OCI-LY1 (cell line): ENCODE data around the gene KRTAP9-9.
"Not testable (repeated sequence)": the region's sequence is repeated elsewhere in the genome, so short reads cannot be mapped to it uniquely, and the experiment has no call there.

Experiments
- H2AFZ ChIP-seq: fragments of 200-600 bp; sonication (generic), shearing (Covaris generic); 2 replicates; pipeline ENCODE4 v1.6.0; 2014; ENCODE audit warnings: antibody characterized with exemption, mild to moderate bottlenecking, low read length
- H3F3A ChIP-seq: fragments of 200-600 bp; sonication (generic), shearing (Covaris generic); 2 replicates; pipeline ENCODE4 v1.6.0; 2014; ENCODE audit warnings: mild to moderate bottlenecking, antibody characterized with exemption, low read length, moderate library complexity; ENCODE audit not compliant: insufficient read depth
- H3K27ac ChIP-seq: fragments of 200-600 bp; sonication (generic); 2 replicates; pipeline ENCODE4 v1.5.1; 2014; ENCODE audit warnings: low read length, mixed run types, mild to moderate bottlenecking, low read depth; ENCODE audit not compliant: poor library complexity, severe bottlenecking
- H3K27me3 ChIP-seq: fragments of 200-600 bp; sonication (generic); 2 replicates; pipeline ENCODE4 v1.6.0; 2014; ENCODE audit warnings: antibody characterized with exemption, mild to moderate bottlenecking, low read length, moderate library complexity; ENCODE audit not compliant: insufficient read depth
- H3K36me3 ChIP-seq: fragments of 200-600 bp; sonication (generic); 2 replicates; pipeline ENCODE4 v1.6.1; 2014; ENCODE audit warnings: mild to moderate bottlenecking, antibody characterized with exemption, low read length, moderate library complexity, mixed read lengths; ENCODE audit not compliant: insufficient read depth
- H3K4me1 ChIP-seq: fragments of 200-600 bp; sonication (generic); 2 replicates; pipeline ENCODE4 v1.5.1; 2014; ENCODE audit warnings: mild to moderate bottlenecking, low read length, moderate library complexity; ENCODE audit not compliant: insufficient read depth, severe bottlenecking
- H3K4me2 ChIP-seq: fragments of 200-600 bp; sonication (generic), shearing (Covaris generic); 2 replicates; pipeline ENCODE4 v1.6.1; 2014; ENCODE audit warnings: low read length
- H3K4me3 ChIP-seq: fragments of 200-600 bp; sonication (generic); 2 replicates; pipeline ENCODE4 v1.5.1; 2014; ENCODE audit warnings: low read length, low read depth, mild to moderate bottlenecking, mixed read lengths; ENCODE audit not compliant: poor library complexity, severe bottlenecking
- H3K79me2 ChIP-seq: fragments of 200-600 bp; shearing (Covaris generic); 2 replicates; pipeline ENCODE4 v1.6.1; 2016; ENCODE audit warnings: mixed run types, low read length, mixed read lengths; ENCODE audit not compliant: insufficient read depth
- H3K9ac ChIP-seq: fragments of 200-600 bp; sonication (generic), shearing (Covaris generic); 2 replicates; pipeline ENCODE4 v1.6.1; 2014; ENCODE audit warnings: mild to moderate bottlenecking, low read length, mixed read lengths
- H3K9me2 ChIP-seq: fragments of 200-600 bp; sonication (generic), shearing (Covaris generic); 2 replicates; pipeline ENCODE4 v1.6.1; 2014; ENCODE audit warnings: low read depth, mild to moderate bottlenecking, low read length, mixed read lengths
- H3K9me3 ChIP-seq: fragments of 200-600 bp; shearing (Covaris generic); 2 replicates; pipeline ENCODE4 v1.6.1; 2014; ENCODE audit warnings: low read length, mixed read lengths
- H4K20me1 ChIP-seq: fragments of 200-600 bp; sonication (generic), shearing (Covaris generic); 2 replicates; pipeline ENCODE4 v1.6.0; 2016; ENCODE audit warnings: mild to moderate bottlenecking, low read length; ENCODE audit not compliant: insufficient read depth
- EZH2 ChIP-seq: fragments of 200-600 bp; sonication (generic), shearing (Covaris generic); IDR thresholded peaks from 2 replicates; pipeline ENCODE4 v1.8.0; 2017; ENCODE audit warnings: borderline replicate concordance, mixed run types, mild to moderate bottlenecking, antibody characterized with exemption, low read length, moderate library complexity, mixed read lengths
- TF ChIP-seq, protein P1 (sequence below): fragments of 200-600 bp; sonication (generic), shearing (Covaris generic); IDR thresholded peaks from 2 replicates; pipeline ENCODE4 v1.5.1; 2017; ENCODE audit warnings: mild to moderate bottlenecking, antibody characterized with exemption, low read length, moderate library complexity, mixed read lengths

Gene KRTAP9-9

DNA sequence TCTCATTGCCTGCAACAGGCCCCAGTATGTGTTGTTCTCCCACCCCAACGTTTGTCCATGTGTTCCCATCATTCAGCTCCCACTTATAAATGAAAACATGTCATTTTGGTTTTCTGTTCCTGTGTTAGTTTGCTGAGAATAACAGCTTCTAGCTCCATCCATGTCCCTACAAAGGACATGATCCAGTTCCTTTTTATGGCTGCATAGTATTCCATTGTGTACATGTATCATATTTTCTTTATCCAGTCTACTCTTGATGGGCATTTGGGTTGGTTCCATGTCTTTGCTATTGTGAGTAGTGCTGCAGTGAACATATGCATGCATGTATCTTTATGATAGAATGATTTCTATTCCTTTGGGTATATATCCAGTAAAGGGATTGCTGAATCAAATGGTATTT is 39.5 kb upstream of the KRTAP9-9 start:
- Histone ChIP-seq H3F3A (no peaks in the 10 kb centered on the region), H3K36me3 (no peaks in the 10 kb centered on the region), H3K4me1 (no peaks in the 10 kb centered on the region), H3K9ac (no peak overlapping the region), H3K4me3 (no peak overlapping the region), H2AFZ (no peak overlapping the region), H3K4me2 (no peak overlapping the region), H3K27ac (no peak overlapping the region), H3K27me3 (no peaks in the 10 kb centered on the region), H3K79me2 (no peaks in the 10 kb centered on the region), H4K20me1 (no peaks in the 10 kb centered on the region), H3K9me3 (no peaks in the 10 kb centered on the region), H3K9me2 (no peaks in the 10 kb centered on the region)
- no peak for TF ChIP-seq EZH2
- TF ChIP-seq, protein P1, sequence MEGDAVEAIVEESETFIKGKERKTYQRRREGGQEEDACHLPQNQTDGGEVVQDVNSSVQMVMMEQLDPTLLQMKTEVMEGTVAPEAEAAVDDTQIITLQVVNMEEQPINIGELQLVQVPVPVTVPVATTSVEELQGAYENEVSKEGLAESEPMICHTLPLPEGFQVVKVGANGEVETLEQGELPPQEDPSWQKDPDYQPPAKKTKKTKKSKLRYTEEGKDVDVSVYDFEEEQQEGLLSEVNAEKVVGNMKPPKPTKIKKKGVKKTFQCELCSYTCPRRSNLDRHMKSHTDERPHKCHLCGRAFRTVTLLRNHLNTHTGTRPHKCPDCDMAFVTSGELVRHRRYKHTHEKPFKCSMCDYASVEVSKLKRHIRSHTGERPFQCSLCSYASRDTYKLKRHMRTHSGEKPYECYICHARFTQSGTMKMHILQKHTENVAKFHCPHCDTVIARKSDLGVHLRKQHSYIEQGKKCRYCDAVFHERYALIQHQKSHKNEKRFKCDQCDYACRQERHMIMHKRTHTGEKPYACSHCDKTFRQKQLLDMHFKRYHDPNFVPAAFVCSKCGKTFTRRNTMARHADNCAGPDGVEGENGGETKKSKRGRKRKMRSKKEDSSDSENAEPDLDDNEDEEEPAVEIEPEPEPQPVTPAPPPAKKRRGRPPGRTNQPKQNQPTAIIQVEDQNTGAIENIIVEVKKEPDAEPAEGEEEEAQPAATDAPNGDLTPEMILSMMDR, result no peak

DNA sequence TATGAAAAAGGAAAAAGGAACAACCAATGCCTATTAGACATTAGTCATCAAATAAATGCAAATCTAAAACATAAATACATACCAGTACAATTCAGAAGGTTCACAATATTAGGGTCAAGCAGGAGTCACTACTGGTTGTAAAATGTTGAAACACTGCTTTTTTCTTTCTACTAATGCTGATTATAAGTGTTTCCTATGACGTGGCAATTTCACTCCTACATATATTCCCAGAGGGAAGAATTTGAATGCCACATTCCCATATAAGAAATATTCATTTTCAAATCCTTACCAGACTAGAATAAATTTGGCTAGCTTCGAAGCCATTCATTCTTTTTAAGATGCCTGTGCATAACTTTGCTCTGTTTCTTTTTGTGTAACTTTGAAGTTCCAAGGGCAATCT is 31.4 kb upstream of the KRTAP9-9 start:
- Histone ChIP-seq H3F3A (no peaks in the 10 kb centered on the region), H3K9me2 (no peaks in the 10 kb centered on the region), H3K9me3 (no peaks in the 10 kb centered on the region), H3K27ac (no peak overlapping the region), H4K20me1 (no peaks in the 10 kb centered on the region), H3K4me3 (no peak overlapping the region), H3K9ac (no peak overlapping the region), H3K4me2 (no peak overlapping the region), H3K27me3 (no peaks in the 10 kb centered on the region), H3K4me1 (no peaks in the 10 kb centered on the region), H3K79me2 (no peaks in the 10 kb centered on the region), H3K36me3 (no peaks in the 10 kb centered on the region), H2AFZ (no peak overlapping the region)
- no peak for TF ChIP-seq EZH2
- TF ChIP-seq, protein P1, result no peak

DNA sequence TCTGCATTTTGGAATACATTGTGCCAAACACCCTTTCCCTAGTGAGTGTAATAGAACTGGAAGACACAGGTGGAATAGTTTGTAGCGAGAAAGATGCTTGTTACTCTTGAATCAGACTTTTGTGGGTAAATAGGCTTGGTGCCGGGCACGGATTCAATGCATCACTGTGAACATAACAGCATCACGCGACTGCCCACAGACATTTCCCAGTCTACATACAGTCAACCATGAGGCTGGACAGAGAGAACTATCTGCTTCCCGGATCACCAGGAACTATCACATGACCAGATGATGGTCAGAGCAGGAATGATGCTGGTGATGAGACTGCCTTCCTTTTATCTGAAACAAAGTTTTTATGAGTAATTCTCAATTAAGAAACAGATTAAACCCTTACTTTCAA is 29.1 kb upstream of the KRTAP9-9 start:
- H3K4me2 ChIP-seq, result no peak overlapping the region
- no peak overlapping the region for H3K27ac ChIP-seq
- no peaks in the 10 kb centered on the region for H3K9me2 ChIP-seq
- no peaks in the 10 kb centered on the region for H3K36me3 ChIP-seq
- H2AFZ ChIP-seq, result no peak overlapping the region
- H3K9ac ChIP-seq, result no peak overlapping the region
- H3K79me2 ChIP-seq, result no peaks in the 10 kb centered on the region
- H3K4me1 ChIP-seq, result no peaks in the 10 kb centered on the region
- no peaks in the 10 kb centered on the region for H3K27me3 ChIP-seq
- no peak for TF ChIP-seq EZH2
- TF ChIP-seq, protein P1, result no peak
- H4K20me1 ChIP-seq, result no peaks in the 10 kb centered on the region
- no peaks in the 10 kb centered on the region for H3K9me3 ChIP-seq
- H3F3A ChIP-seq, result no peaks in the 10 kb centered on the region
- no peak overlapping the region for H3K4me3 ChIP-seq

DNA sequence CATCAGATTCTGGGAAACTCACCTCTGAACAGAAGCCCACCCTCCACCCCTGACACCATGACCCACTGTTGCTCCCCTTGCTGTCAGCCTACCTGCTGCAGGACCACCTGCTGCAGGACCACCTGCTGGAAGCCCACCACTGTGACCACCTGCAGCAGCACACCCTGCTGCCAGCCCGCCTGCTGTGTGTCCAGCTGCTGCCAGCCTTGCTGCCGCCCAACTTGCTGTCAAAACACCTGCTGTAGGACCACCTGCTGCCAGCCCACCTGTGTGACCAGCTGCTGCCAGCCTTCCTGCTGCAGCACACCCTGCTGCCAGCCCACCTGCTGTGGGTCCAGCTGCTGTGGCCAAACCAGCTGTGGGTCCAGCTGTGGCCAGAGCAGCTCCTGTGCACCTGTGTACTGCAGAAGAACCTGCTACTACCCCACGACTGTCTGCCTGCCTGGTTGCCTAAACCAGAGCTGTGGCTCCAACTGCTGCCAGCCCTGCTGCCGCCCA is 28.5 kb upstream of the KRTAP9-9 start, which contains the start of gene KRTAP9-2:
TSS of gene KRTAP9-2 (plus strand) at position 51 of the 498 bp plus-strand sequence. CDS start at position 58, 7 bp downstream.
- H3K9me3 ChIP-seq, H2AFZ ChIP-seq: not testable (repeated sequence)

More for the DNA sequence above, 28.5 kb upstream of the KRTAP9-9 start, which contains the start of gene KRTAP9-2:
- H3K4me2 ChIP-seq, H3K4me3 ChIP-seq, H3K4me1 ChIP-seq, H3K79me2 ChIP-seq, H3K27ac ChIP-seq, H4K20me1 ChIP-seq, H3K9ac ChIP-seq, H3K36me3 ChIP-seq, H3K9me2 ChIP-seq, H3F3A ChIP-seq, H3K27me3 ChIP-seq: not testable (repeated sequence)
